LNCaP clone FGC (cell line): ENCODE data around the gene ADAMTS8.

Experiments
- DNase-seq: peaks from one replicate; pipeline ENCODE4 v3.0.0-alpha.2; 2011; ENCODE audit warnings: low read depth
- H3K4me3 ChIP-seq: 2 replicates; pipeline ENCODE4 v1.5.1; 2011; ENCODE audit warnings: mild to moderate bottlenecking, low read depth, low read length, control low read depth
- TF ChIP-seq, protein P1 (sequence below): IDR thresholded peaks from 2 replicates; pipeline ENCODE4 v1.5.1; 2012; ENCODE audit warnings: mild to moderate bottlenecking; ENCODE audit not compliant: control insufficient read depth, insufficient read depth; ENCODE audit errors: extremely low read depth

ADAMTS8 gene

DNA sequence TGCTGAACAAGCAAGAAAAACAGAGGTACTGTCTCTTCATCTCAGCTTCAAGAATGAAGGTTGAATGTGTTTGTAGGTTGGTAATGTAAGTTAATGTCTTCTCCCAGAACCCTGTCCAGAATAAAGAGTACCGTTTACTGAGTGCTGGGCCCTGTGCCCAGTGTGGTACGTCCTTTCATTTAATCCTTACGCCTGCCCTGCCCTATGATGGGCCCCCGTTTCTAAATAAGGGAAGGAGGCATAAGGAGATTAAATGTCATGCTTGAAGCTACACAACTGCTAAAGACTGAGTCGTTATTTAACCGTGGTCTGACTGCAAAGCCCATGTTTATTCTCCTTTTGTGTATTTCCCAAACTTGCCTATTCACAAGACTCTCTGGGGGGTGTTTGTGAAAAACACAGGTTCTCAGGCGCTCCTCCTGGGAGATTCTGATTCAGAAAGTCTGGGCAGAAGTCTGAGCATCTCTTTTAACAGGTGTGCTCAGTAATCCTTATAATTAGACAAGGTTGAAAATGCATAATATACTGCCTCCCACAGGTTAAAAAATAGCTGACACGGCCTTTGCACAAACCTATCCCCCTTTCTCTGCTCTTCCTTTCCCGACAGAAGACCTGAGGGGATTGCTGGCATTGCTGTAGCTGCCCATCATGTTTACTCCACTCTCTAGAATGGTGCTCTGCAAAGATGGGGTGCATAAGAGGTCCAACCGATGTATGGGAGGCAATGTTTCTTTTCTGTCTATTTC, 57.4 kb downstream of the ADAMTS8 start:
- DNase-seq: no peak

DNA sequence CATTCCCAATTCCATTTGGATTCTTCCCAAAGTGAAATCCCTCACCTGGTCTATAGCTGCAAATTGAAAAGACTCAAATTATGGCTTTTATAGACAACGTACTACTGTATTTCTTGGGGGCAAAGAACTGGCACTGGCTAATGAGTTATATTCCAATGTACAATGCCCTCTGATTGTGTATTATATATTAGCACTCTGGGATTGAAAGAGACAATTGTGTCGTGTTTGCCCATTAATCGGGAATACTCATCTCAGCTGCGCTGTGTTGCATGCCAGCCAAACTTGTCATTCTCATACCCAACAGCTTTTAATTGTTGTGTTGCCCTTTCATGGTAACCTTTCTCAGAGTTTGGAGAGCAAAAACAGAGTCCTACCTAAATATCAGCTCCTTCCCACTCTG, 58.7 kb downstream of the ADAMTS8 start:
- TF ChIP-seq, protein P1, sequence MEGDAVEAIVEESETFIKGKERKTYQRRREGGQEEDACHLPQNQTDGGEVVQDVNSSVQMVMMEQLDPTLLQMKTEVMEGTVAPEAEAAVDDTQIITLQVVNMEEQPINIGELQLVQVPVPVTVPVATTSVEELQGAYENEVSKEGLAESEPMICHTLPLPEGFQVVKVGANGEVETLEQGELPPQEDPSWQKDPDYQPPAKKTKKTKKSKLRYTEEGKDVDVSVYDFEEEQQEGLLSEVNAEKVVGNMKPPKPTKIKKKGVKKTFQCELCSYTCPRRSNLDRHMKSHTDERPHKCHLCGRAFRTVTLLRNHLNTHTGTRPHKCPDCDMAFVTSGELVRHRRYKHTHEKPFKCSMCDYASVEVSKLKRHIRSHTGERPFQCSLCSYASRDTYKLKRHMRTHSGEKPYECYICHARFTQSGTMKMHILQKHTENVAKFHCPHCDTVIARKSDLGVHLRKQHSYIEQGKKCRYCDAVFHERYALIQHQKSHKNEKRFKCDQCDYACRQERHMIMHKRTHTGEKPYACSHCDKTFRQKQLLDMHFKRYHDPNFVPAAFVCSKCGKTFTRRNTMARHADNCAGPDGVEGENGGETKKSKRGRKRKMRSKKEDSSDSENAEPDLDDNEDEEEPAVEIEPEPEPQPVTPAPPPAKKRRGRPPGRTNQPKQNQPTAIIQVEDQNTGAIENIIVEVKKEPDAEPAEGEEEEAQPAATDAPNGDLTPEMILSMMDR: no peak
- no peak overlapping the region for H3K4me3 ChIP-seq
- DNase-seq: no peak

More for the DNA sequence above, 57.4 kb downstream of the ADAMTS8 start:
- H3K4me3 ChIP-seq: no peak overlapping the region
- TF ChIP-seq, protein P1: peak; percentile 23; the same call in 1 of the 2 replicates

DNA sequence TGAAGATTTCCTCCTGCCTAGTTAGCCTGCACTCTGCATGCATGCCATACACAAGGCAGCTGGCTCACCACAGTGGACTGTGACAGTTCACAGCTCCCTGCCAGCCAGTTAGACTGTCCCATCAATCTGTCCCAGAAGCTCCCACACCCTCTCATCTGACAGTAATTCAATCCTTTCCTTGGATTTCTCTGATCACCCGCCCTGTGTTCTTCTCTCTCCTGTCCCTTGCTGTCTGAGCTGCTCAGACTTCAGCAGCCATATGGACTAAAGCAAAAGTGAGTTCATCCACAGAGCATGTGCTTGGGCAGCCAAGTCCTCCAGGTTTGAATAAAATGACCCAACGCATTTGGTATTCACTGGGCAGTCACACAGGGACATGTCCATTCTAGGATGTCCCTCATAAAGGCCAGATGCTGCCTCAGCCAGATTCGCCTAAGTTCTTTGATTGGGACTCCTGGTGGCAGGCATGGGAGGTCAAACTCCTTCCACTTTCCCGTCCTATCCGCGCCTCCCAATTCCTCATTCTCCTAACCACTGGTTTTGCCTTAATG, 59.2 kb downstream of the ADAMTS8 start:
- TF ChIP-seq, protein P1: no peak
- no peak overlapping the region for H3K4me3 ChIP-seq
- DNase-seq: no peak

DNA sequence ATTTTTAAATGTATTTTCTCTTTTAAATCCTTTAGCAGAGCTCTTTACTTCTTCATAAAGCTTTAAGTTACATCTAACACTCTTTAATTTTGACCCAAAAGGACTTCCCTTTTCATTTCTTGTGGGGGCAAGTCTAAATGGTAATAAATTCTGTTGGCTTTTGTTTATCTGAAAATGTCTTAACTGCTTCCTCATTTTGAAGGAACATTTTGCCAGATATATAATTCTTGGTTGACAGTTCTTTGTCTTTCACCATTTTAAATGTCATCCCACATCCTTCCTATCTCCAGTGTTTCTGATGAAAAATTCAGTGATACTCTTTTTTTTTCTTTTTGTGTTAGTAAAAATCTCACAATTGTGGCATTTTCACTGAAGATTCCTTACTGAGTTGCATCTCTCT, 69.0 kb downstream of the ADAMTS8 start:
- DNase-seq: no peak
- TF ChIP-seq, protein P1: no peak

DNA sequence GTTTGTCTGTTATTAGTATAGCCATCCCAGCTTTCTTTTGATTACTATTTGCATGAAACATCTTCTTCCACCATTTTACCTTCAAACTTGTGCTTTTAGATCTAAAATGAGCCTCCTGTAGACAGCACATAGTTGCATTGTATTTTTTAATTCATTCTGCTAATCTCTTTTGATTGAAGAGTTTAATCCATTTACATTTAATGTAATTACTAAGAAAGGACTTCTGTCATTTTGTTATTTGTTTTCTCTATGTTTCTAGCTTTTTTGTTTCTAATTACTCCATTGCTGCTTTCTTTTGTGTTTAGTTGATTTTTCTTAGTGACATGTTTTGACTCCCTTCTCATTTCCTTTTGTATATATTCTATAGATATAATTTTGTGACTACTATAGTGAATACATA, 70.0 kb downstream of the ADAMTS8 start:
- DNase-seq: no peak
- TF ChIP-seq, protein P1: no peak
- H3K4me3 ChIP-seq: no peak overlapping the region

More for the DNA sequence above, 69.0 kb downstream of the ADAMTS8 start:
- H3K4me3 ChIP-seq: no peak overlapping the region
